Stimulated activated CD4-positive, alpha-beta T cell treated with anti-CD3 and anti-CD28 coated beads, Interleukin-1b, Interleukin-23, amount 100 ng/mL, for 48 hours (primary cell): Measurements from ENCODE around the gene OR2Z1.

Source experiments
- DNase-seq: peaks from one replicate; pipeline ENCODE4 v3.0.0-alpha.2; 2020

The OR2Z1 gene

GRCh38 chr19:8721334-8721733 lies at the start of gene OR2Z1:
OR2Z1 (plus strand) TSS chr19:8721634; CDS start chr19:8731029, 9,395 bp downstream.
- no peak for DNase-seq

- no peak for DNase-seq
Measured at GRCh38 chr19:8673276-8673891, 48.0 kb upstream of the OR2Z1 start.

GRCh38 chr19:8675066-8675465 lies 46.4 kb upstream of the OR2Z1 start:
- DNase-seq: no peak

GRCh38 chr19:8678244-8678807 lies 43.1 kb upstream of the OR2Z1 start:
- no peak for DNase-seq

- no peak for DNase-seq
Measured at GRCh38 chr19:8680676-8681344, 40.6 kb upstream of the OR2Z1 start.

GRCh38 chr19:8681345-8682029 lies 39.9 kb upstream of the OR2Z1 start:
- DNase-seq: no peak

GRCh38 chr19:8682472-8682871 lies 39.0 kb upstream of the OR2Z1 start:
- no peak for DNase-seq

GRCh38 chr19:8682931-8683330 lies 38.5 kb upstream of the OR2Z1 start:
- DNase-seq: no peak

GRCh38 chr19:8684001-8684902 lies 37.2 kb upstream of the OR2Z1 start:
- DNase-seq: no peak

GRCh38 chr19:8686549-8686948 lies 34.9 kb upstream of the OR2Z1 start:
- no peak for DNase-seq

GRCh38 chr19:8688930-8689329 lies 32.5 kb upstream of the OR2Z1 start:
- DNase-seq: no peak

GRCh38 chr19:8690753-8691539 lies 30.5 kb upstream of the OR2Z1 start:
- no peak for DNase-seq

- DNase-seq: no peak
Measured at GRCh38 chr19:8695501-8695900, 25.9 kb upstream of the OR2Z1 start.

GRCh38 chr19:8695911-8696310 lies 25.5 kb upstream of the OR2Z1 start:
- DNase-seq: no peak

GRCh38 chr19:8696993-8697392 lies 24.4 kb upstream of the OR2Z1 start:
- DNase-seq: no peak

- DNase-seq: no peak
Measured at GRCh38 chr19:8697671-8698432, 23.6 kb upstream of the OR2Z1 start.

GRCh38 chr19:8698433-8699063 lies 22.9 kb upstream of the OR2Z1 start, which contains the start of gene ACTL9:
ACTL9 (minus strand) TSS chr19:8698795; CDS start chr19:8698701, 94 bp downstream.
- DNase-seq: no peak

GRCh38 chr19:8699908-8700307 lies 21.5 kb upstream of the OR2Z1 start:
- DNase-seq: no peak

GRCh38 chr19:8700956-8701355 lies 20.5 kb upstream of the OR2Z1 start:
- DNase-seq: no peak

GRCh38 chr19:8702350-8702749 lies 19.1 kb upstream of the OR2Z1 start:
- peak; percentile 39 for DNase-seq

GRCh38 chr19:8703223-8703622 lies 18.2 kb upstream of the OR2Z1 start:
- no peak for DNase-seq
